A673 (cell line): Measurements from ENCODE around the gene FRMPD1. TPM values are rescaled to one million over a fixed set of nuclear protein-coding genes. Genes with fewer than 3 reads are reported as not detected.
"Not testable (repeated sequence)": the region's sequence is repeated elsewhere in the genome, so short reads cannot be mapped to it uniquely, and the experiment has no call there.

Experiments
- BruUV-seq: library from RNA; stranded (reverse); fragments of 400-500 nt; replicated peaks from 2 replicates; lab custom pipeline; 2021; lab: Mats Ljungman, UMichigan
- CTCF ChIA-PET: fragments of 300-600 bp; sonication (Branson Sonifier 250); formaldehyde crosslinking; loops from one replicate; lab custom pipeline; 2022; ENCODE audit warnings: antibody characterized with exemption; lab: Charles Lee
- POLR2A ChIA-PET: fragments of 300-600 bp; sonication (Branson Sonifier 250); formaldehyde crosslinking; loops from one replicate; lab custom pipeline; 2022; ENCODE audit warnings: antibody characterized with exemption; ENCODE audit not compliant: low non-redundant PET; lab: Charles Lee
- DNase-seq: peaks from one replicate; pipeline ENCODE4 v3.0.0-alpha.2; 2015; ENCODE audit warnings: low spot score
- H3K27ac ChIP-seq: fragments of 200-600 bp; sonication (generic); 2 replicates; pipeline ENCODE4 v1.5.1; 2016; ENCODE audit warnings: mixed run types, low read depth, mild to moderate bottlenecking, mixed read lengths, antibody characterized with exemption, low read length; ENCODE audit not compliant: poor library complexity, severe bottlenecking
- H3K27me3 ChIP-seq: fragments of 200-600 bp; sonication (generic); replicated peaks from 2 replicates; pipeline ENCODE4 v1.6.1; 2017; ENCODE audit warnings: mixed run types, low read depth, mild to moderate bottlenecking, mixed read lengths, antibody characterized with exemption, low read length; ENCODE audit not compliant: insufficient read depth, poor library complexity
- H3K36me3 ChIP-seq: fragments of 200-600 bp; sonication (generic); 2 replicates; pipeline ENCODE4 v1.6.1; 2016; ENCODE audit warnings: mixed run types, mild to moderate bottlenecking, mixed read lengths, antibody characterized with exemption, low read length; ENCODE audit not compliant: insufficient read depth, poor library complexity, severe bottlenecking
- H3K4me1 ChIP-seq: fragments of 200-600 bp; sonication (generic); 2 replicates; pipeline ENCODE4 v1.6.1; 2017; ENCODE audit warnings: mixed run types, mild to moderate bottlenecking, mixed read lengths, antibody characterized with exemption, low read length; ENCODE audit not compliant: insufficient read depth, poor library complexity, severe bottlenecking
- H3K4me3 ChIP-seq: fragments of 200-600 bp; sonication (generic); 2 replicates; pipeline ENCODE4 v1.5.1; 2016; ENCODE audit warnings: low read depth, mixed run types, mild to moderate bottlenecking, mixed read lengths, low read length; ENCODE audit not compliant: poor library complexity, severe bottlenecking
- H3K9me3 ChIP-seq: fragments of 200-600 bp; sonication (generic); 2 replicates; pipeline ENCODE4 v1.6.1; 2016; ENCODE audit warnings: mixed run types, low read depth, mild to moderate bottlenecking, mixed read lengths, antibody characterized with exemption, low read length; ENCODE audit not compliant: poor library complexity, severe bottlenecking
- EZH2 ChIP-seq: fragments of 200-600 bp; sonication (generic); IDR thresholded peaks from 2 replicates; pipeline ENCODE4 v1.6.1; 2017; ENCODE audit warnings: borderline replicate concordance, low read depth, mild to moderate bottlenecking, mixed read lengths, antibody characterized with exemption, low read length; ENCODE audit not compliant: poor library complexity, severe bottlenecking
- intact Hi-C: fragments of 100-400 bp; cut with micrococcal nuclease; formaldehyde crosslinking; loops from one replicate; pipeline ENCODE4 v1.10.0; 2022; ENCODE audit not compliant: unreplicated experiment
- total RNA-seq: library from RNA; stranded (reverse); gene quantifications from 2 replicates; pipeline ENCODE4 v1.2.3, GENCODE V29; 2021
- TF ChIP-seq, protein P1 (sequence below): fragments of 300-800, 200-600 bp; sonication (generic); conservative IDR thresholded peaks from 2 replicates; pipeline ENCODE4 v1.5.1; 2017; ENCODE audit warnings: low read depth, mild to moderate bottlenecking, antibody characterized with exemption, low read length, moderate library complexity, mixed read lengths

FRMPD1 gene
- total RNA-seq, 1 experiment from 2014 or later: not detected

GRCh38 chr9:37761511-37761910 is 110.8 kb downstream of the FRMPD1 start:
- TF ChIP-seq, protein P1, sequence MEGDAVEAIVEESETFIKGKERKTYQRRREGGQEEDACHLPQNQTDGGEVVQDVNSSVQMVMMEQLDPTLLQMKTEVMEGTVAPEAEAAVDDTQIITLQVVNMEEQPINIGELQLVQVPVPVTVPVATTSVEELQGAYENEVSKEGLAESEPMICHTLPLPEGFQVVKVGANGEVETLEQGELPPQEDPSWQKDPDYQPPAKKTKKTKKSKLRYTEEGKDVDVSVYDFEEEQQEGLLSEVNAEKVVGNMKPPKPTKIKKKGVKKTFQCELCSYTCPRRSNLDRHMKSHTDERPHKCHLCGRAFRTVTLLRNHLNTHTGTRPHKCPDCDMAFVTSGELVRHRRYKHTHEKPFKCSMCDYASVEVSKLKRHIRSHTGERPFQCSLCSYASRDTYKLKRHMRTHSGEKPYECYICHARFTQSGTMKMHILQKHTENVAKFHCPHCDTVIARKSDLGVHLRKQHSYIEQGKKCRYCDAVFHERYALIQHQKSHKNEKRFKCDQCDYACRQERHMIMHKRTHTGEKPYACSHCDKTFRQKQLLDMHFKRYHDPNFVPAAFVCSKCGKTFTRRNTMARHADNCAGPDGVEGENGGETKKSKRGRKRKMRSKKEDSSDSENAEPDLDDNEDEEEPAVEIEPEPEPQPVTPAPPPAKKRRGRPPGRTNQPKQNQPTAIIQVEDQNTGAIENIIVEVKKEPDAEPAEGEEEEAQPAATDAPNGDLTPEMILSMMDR: no peak
- no peak for TF ChIP-seq EZH2
- CTCF ChIA-PET: no interaction called here
- H3K9me3 ChIP-seq: no peaks in the 10 kb centered on the region
- no peaks in the 10 kb centered on the region for H3K36me3 ChIP-seq
- intact Hi-C loops: no loop called here
- no peaks in the 10 kb centered on the region for H3K4me1 ChIP-seq
- no peak overlapping the region for H3K27ac ChIP-seq
- BruUV-seq: no TSS peak
- no peak overlapping the region for H3K4me3 ChIP-seq
- H3K27me3 ChIP-seq: no peaks in the 10 kb centered on the region
- POLR2A ChIA-PET: no interaction called here
- no peak for DNase-seq

DNA sequence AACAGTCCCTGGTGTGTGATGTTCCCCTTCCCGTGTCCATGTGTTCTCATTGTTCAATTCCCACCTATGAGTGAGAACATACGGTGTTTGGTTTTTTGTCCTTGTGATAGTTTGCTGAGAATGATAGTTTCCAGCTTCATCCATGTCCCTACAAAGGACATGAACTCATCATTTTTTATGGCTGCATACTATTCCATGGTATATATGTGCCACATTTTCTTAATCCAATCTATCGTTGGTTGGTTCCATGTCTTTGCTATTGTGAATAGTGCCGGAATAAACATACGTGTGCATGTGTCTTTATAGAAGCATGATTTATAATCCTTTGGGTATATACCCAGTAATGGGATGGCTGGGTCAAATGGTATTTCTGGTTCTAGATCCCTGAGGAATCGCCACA is 114.5 kb downstream of the FRMPD1 start:
- H3K4me3 ChIP-seq, H3K27ac ChIP-seq, H3K36me3 ChIP-seq, H3K9me3 ChIP-seq, intact Hi-C loops, CTCF ChIA-PET, H3K27me3 ChIP-seq, DNase-seq, POLR2A ChIA-PET, BruUV-seq, H3K4me1 ChIP-seq: not testable (repeated sequence)

DNA sequence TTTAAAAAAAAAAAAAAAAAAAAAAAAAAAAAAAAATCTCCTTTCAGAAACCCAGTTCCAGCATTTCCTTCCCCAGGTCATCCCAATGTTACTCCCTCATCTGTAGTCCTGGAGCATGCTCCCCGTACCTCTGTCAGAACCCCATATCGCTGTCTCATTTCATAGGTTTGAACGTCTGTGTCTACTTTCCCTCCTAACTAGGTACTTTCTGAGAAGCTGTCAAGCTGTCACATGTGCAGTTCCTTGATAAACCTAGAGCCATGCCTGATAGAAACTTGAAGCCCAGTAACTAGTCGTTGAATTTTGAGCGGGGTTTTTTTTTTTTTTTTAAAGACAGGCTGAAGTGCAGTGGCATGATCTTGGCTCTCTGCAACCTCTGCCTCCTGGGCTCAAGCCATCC is 118.6 kb downstream of the FRMPD1 start:
- intact Hi-C loops: no loop called here
- CTCF ChIA-PET: interaction anchor here (0.6 kb wide), 1 partner anchor 663 kb away, joined by 4 read pairs; no protein-coding TSS in a partner anchor
- Histone ChIP-seq H3K27me3 (no peaks in the 10 kb centered on the region), H3K4me1 (no peaks in the 10 kb centered on the region), H3K9me3 (no peaks in the 10 kb centered on the region), H3K4me3 (no peak overlapping the region), H3K27ac (no peak overlapping the region), H3K36me3 (no peaks in the 10 kb centered on the region)
- no peak for DNase-seq
- BruUV-seq: no TSS peak
- POLR2A ChIA-PET: no interaction called here
- TF ChIP-seq, protein P1: no peak
- TF ChIP-seq EZH2: no peak

DNA sequence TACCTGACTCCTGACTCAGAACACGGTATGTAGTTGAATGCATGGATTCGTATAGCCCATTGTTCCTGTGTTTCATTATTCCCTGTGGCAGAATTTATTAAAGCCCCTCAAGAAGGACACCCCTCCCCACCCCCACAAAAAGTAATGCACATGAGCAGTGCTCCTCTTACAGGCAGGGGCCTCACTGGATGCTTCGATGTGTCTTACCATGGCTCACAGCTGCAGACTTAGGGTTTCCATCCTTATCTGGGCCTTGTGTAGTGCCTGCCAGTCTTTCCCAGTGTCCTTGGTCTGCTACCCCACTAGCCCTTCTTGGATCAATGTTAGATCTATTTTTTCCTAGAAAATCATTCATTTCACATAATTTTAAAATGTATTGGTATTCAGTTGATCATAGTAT is 119.2 kb downstream of the FRMPD1 start:
- Histone ChIP-seq H3K9me3 (no peaks in the 10 kb centered on the region), H3K36me3 (no peaks in the 10 kb centered on the region), H3K4me1 (no peaks in the 10 kb centered on the region), H3K4me3 (no peak overlapping the region), H3K27ac (no peak overlapping the region), H3K27me3 (no peaks in the 10 kb centered on the region)
- ChIA-PET POLR2A (no interaction called here), CTCF (no interaction called here)
- intact Hi-C loops: no loop called here
- BruUV-seq: no TSS peak
- no peak for TF ChIP-seq EZH2
- TF ChIP-seq, protein P1: no peak
- no peak for DNase-seq
